Peyer's patch (tissue), 4 donors: ENCODE results near the gene BCAN.

Source experiments
- POLR2A ChIP-seq, 2 donors: fragments of 450-650 bp; IDR thresholded peaks; one replicate each; pipeline ENCODE4 v1.5.1; 2017; ENCODE audit warnings: antibody characterized with exemption in 2 of 2, mild to moderate bottlenecking in 2 of 2, moderate library complexity in 2 of 2
- TF ChIP-seq, protein P1 (sequence below), 6 experiments: fragments of 450-650 bp in 4 of 6; fragments of 200-600 bp in 2 of 6; sonication (generic) in 1 of 6; IDR thresholded peaks; one replicate each; pipeline ENCODE4 v1.5.1; 2017 to 2019; ENCODE audit warnings: antibody characterized with exemption in 6 of 6, mild to moderate bottlenecking in 3 of 6, moderate library complexity in 1 of 6

GRCh38 chr1:156608981-156609380, 32.9 kb upstream of the BCAN start:
- TF ChIP-seq, protein P1, sequence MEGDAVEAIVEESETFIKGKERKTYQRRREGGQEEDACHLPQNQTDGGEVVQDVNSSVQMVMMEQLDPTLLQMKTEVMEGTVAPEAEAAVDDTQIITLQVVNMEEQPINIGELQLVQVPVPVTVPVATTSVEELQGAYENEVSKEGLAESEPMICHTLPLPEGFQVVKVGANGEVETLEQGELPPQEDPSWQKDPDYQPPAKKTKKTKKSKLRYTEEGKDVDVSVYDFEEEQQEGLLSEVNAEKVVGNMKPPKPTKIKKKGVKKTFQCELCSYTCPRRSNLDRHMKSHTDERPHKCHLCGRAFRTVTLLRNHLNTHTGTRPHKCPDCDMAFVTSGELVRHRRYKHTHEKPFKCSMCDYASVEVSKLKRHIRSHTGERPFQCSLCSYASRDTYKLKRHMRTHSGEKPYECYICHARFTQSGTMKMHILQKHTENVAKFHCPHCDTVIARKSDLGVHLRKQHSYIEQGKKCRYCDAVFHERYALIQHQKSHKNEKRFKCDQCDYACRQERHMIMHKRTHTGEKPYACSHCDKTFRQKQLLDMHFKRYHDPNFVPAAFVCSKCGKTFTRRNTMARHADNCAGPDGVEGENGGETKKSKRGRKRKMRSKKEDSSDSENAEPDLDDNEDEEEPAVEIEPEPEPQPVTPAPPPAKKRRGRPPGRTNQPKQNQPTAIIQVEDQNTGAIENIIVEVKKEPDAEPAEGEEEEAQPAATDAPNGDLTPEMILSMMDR (IDR thresholded peaks at IDR 0.05): peak; percentile 21 to 73 (median 62)
- TF ChIP-seq POLR2A (IDR thresholded peaks at IDR 0.05): no peak
